Measurements from ENCODE around the gene LPAR1.
"Not testable (repeated sequence)": the region's sequence is repeated elsewhere in the genome, so short reads cannot be mapped to it uniquely, and the experiment has no call there.

The LPAR1 gene

DNA sequence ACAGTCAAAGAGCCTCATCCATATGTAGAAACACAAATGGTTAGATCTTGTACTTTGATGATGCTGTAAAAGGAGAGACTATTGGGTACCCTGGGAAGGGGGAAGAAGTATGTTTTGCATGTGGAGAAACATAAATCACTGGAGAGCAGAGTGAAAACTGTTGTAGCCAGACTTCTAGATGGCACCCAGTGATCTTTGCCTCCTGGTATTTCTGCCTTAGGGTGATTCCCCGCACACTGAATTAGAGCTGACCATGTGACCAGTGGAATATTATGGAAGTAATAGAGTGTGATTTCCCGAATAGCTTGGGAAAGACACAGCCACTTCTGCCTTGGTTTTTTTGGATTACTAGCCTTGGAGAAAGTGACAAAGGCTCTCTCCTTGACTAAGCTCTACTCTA is 174.3 kb downstream of the LPAR1 start:
- Histone ChIP-seq H3K27ac (ENCODE audit: insufficient read depth, low read depth, low read length, poor library complexity, severe bottlenecking) (no peak overlapping the region), H3K4me3 (ENCODE audit: insufficient read depth, low read depth, low read length) (no peak overlapping the region), H3K27me3 (ENCODE audit: control insufficient read depth, insufficient read depth, low read length, poor library complexity, severe bottlenecking) (no peaks in the 10 kb centered on the region), H3K36me3 (ENCODE audit: control insufficient read depth, insufficient read depth, low read length) (no peaks in the 10 kb centered on the region), H3K4me1 (ENCODE audit: control insufficient read depth, insufficient read depth, low read length) (no peaks in the 10 kb centered on the region), H3K9me3 (ENCODE audit: control insufficient read depth, low read length) (no peaks in the 10 kb centered on the region)
- 94 to 98% methylated on average over 2 of the region's 2 CpGs for WGBS, 2 experiments

DNA sequence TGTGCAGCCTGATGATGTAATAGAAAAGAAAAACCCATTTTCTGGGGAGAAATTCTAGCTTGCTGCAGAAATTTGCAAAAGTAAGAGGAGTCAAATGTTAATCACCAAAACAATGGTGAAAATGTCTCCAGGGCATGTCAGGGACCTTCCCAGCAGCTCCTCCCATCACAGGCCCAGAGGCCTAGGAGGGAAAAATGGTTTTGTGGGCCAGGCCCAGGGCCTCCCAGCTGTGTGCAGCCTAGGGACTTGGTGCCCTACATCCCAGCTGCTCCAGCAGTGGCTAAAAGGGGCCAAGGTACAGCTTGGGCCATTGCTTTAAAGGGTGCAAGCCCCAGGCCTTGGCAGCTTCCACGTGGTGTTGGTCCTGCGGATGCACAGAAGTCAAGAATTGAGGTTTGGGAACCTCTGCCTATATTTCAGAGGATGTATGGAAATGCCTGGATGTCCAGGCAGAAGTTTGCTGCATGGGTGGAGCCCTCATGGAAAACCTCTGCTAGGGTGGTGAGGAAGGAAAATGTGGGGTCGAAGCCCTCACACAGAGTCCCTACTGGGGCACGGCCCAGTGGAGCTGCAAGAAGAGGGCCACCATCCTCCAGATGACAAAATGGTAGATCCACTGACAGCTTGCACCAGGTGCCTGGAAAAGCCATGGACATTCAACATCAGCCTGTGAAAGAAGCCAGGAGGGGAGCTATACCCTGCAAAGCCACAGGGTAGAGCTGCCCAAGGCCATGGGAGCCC is 176.7 kb downstream of the LPAR1 start:
- H3K27ac ChIP-seq (ENCODE audit: insufficient read depth, low read depth, low read length, poor library complexity, severe bottlenecking); H3K27me3 ChIP-seq (ENCODE audit: control insufficient read depth, insufficient read depth, low read length, poor library complexity, severe bottlenecking); H3K36me3 ChIP-seq (ENCODE audit: control insufficient read depth, insufficient read depth, low read length); H3K9me3 ChIP-seq (ENCODE audit: control insufficient read depth, low read length); H3K4me1 ChIP-seq (ENCODE audit: control insufficient read depth, insufficient read depth, low read length); H3K4me3 ChIP-seq (ENCODE audit: insufficient read depth, low read depth, low read length): not testable (repeated sequence)
- 92 to 97% methylated on average over 4 of the region's 4 CpGs for WGBS, 2 experiments

DNA sequence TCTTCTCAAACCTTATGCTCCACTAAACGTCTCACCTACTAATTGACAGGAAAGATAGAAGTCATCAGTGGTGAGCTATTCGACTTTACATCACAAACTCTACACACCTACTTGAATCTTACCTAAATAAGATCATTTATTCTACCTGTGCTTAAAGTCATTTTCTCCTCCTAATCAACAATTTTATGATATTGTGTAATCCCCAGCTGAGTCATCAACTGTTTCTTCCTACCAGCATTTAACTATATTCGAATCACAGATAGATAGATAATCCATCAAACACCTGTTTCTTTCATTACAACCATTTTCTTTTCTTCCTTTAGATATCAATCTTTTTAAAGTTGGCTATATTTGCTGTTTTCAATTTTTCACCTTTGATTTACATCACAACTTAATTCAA is 181.5 kb downstream of the LPAR1 start:
- Histone ChIP-seq H3K36me3 (ENCODE audit: control insufficient read depth, insufficient read depth, low read length) (no peaks in the 10 kb centered on the region), H3K4me3 (ENCODE audit: insufficient read depth, low read depth, low read length) (no peak overlapping the region), H3K9me3 (ENCODE audit: control insufficient read depth, low read length) (no peaks in the 10 kb centered on the region), H3K27ac (ENCODE audit: insufficient read depth, low read depth, low read length, poor library complexity, severe bottlenecking) (no peak overlapping the region), H3K4me1 (ENCODE audit: control insufficient read depth, insufficient read depth, low read length) (no peaks in the 10 kb centered on the region), H3K27me3 (ENCODE audit: control insufficient read depth, insufficient read depth, low read length, poor library complexity, severe bottlenecking) (no peaks in the 10 kb centered on the region)
- 90 to 92% methylated on average over 3 of the region's 3 CpGs for WGBS, 2 experiments

DNA sequence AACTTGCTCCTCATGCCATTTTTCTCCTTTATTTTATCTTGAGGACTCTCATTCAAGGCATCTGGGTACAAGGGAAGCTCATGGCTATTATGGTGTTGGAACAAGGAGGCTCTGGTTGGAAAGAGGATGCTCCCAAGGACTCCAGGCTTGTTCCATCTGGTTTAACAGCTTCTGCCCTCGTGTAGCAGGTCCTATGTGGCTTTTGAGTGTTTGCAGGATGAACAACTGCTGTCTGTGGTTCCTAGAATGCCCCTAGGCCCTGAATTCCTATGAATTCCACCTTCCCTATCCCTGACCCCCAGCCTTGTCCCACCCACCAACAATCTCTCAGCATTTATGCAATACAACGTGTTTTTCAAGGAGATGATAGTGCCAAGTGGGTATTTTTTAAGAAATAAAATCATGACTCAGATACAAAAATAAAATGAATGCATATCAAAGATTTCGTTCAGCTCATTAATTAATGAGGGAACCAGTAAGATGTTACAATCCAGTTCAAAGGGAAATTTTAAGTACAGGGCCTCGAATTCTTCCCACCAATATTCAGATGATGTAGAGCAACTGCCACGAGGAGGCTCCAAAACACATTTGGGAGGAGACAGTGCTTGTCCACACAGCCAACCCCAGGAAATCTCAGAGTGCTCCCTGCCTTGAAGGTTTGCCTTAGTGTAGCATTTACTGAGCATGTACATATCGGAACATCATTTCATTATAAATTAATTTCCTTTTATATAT is 187.7 kb downstream of the LPAR1 start:
- Histone ChIP-seq H3K4me3 (ENCODE audit: insufficient read depth, low read depth, low read length) (no peak overlapping the region), H3K27me3 (ENCODE audit: control insufficient read depth, insufficient read depth, low read length, poor library complexity, severe bottlenecking) (no peaks in the 10 kb centered on the region), H3K36me3 (ENCODE audit: control insufficient read depth, insufficient read depth, low read length) (no peaks in the 10 kb centered on the region), H3K27ac (ENCODE audit: insufficient read depth, low read depth, low read length, poor library complexity, severe bottlenecking) (no peak overlapping the region), H3K9me3 (ENCODE audit: control insufficient read depth, low read length) (no peaks in the 10 kb centered on the region), H3K4me1 (ENCODE audit: control insufficient read depth, insufficient read depth, low read length) (no peaks in the 10 kb centered on the region)
- 64 to 71% methylated on average over 4 of the region's 6 CpGs for WGBS, 2 experiments

DNA sequence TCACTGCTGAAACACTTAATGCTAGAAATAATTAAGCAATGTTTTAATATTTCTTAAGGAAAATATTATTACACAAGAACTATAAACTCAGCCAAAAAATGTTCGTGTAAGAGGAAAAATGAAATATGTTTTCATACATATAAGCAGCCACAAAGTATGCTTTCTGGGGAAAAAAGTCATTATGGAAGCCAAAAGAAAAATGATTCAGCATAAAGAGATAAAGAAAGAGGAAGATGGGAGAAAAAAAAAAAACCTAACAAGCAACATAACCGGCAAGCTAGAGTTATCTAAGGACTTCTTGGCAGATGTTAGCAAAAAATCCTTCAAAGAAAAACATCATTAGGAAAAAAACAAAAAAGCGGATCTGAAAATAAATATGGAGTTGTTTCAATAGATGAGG is 190.6 kb downstream of the LPAR1 start:
- H3K4me3 ChIP-seq (ENCODE audit: insufficient read depth, low read depth, low read length) = no peak overlapping the region
- WGBS, 2 experiments = 86% methylated on average over 2 of the region's 3 CpGs; no CpG with 5 or more reads in 1 of the 2 experiments
- no peaks in the 10 kb centered on the region for H3K4me1 ChIP-seq (ENCODE audit: control insufficient read depth, insufficient read depth, low read length)
- no peaks in the 10 kb centered on the region for H3K9me3 ChIP-seq (ENCODE audit: control insufficient read depth, low read length)
- no peaks in the 10 kb centered on the region for H3K27me3 ChIP-seq (ENCODE audit: control insufficient read depth, insufficient read depth, low read length, poor library complexity, severe bottlenecking)
- no peaks in the 10 kb centered on the region for H3K36me3 ChIP-seq (ENCODE audit: control insufficient read depth, insufficient read depth, low read length)
- no peak overlapping the region for H3K27ac ChIP-seq (ENCODE audit: insufficient read depth, low read depth, low read length, poor library complexity, severe bottlenecking)

DNA sequence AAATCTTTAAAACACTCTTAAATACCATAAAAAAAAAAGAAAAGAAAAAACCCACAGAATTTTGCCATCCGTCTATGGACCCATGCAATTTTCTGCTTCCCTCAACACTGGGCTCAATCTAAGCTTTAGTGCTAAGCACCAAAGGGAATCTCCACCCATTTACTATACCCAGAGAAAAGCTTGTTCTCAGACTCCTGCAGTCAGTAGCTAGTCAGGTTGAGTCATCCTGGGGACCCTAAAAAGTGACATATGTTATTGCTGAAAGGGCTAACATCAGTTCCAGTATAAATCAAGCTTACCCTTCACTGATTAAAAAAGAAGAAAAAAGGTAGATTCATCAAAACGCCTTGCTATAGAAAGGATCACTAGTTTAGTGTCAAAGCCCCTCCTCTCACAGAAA is 192.1 kb downstream of the LPAR1 start:
- no peak overlapping the region for H3K27ac ChIP-seq (ENCODE audit: insufficient read depth, low read depth, low read length, poor library complexity, severe bottlenecking)
- no peaks in the 10 kb centered on the region for H3K36me3 ChIP-seq (ENCODE audit: control insufficient read depth, insufficient read depth, low read length)
- H3K27me3 ChIP-seq (ENCODE audit: control insufficient read depth, insufficient read depth, low read length, poor library complexity, severe bottlenecking) = no peaks in the 10 kb centered on the region
- 79 to 91% methylated on average over 1 of the region's 2 CpGs for WGBS, 2 experiments
- no peak overlapping the region for H3K4me3 ChIP-seq (ENCODE audit: insufficient read depth, low read depth, low read length)
- H3K9me3 ChIP-seq (ENCODE audit: control insufficient read depth, low read length) = no peaks in the 10 kb centered on the region
- H3K4me1 ChIP-seq (ENCODE audit: control insufficient read depth, insufficient read depth, low read length) = no peaks in the 10 kb centered on the region

DNA sequence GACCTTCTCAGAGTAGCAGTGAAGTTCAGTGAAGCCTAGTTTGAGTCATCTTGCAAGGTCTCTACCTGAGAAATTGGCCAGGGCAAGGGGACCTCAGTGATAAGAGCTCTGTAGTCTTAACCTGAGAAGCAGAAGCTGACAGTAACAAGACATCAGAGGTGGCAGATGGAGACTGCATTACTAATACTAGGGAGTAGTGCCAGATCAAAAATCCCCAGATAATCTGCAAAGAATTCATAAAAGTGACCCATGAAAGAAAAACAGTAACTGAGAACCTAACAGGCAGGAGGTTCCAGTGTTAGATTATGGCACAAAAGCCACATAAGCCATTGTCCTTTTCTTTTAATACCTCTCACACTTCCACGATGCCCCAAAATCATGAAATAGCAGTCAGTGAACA is 194.1 kb downstream of the LPAR1 start:
- no peak overlapping the region for H3K27ac ChIP-seq (ENCODE audit: insufficient read depth, low read depth, low read length, poor library complexity, severe bottlenecking)
- 92 to 93% methylated on average over 1 of the region's 1 CpG for WGBS, 2 experiments

DNA sequence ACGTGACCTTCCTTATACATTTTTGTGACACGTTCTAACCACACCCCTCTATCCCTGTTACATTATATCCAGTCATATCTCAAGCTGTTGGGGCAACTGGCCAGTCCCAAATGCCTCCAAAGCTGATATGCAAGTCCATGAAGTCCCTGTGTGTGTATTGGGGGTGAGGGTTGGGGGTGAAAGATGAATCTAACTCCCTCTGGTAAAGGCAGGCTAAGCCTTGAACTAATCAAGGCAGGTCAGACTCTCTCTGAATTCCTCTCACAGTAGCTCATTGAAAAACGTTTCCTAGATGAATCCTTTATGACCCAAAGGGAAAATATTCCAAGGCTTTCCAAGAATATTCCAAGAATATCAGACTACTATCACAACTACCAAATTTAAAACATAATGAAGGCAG is 195.3 kb downstream of the LPAR1 start:
- Histone ChIP-seq H3K4me1 (ENCODE audit: control insufficient read depth, insufficient read depth, low read length) (no peaks in the 10 kb centered on the region), H3K27ac (ENCODE audit: insufficient read depth, low read depth, low read length, poor library complexity, severe bottlenecking) (no peak overlapping the region), H3K36me3 (ENCODE audit: control insufficient read depth, insufficient read depth, low read length) (no peaks in the 10 kb centered on the region), H3K9me3 (ENCODE audit: control insufficient read depth, low read length) (no peaks in the 10 kb centered on the region), H3K4me3 (ENCODE audit: insufficient read depth, low read depth, low read length) (no peak overlapping the region), H3K27me3 (ENCODE audit: control insufficient read depth, insufficient read depth, low read length, poor library complexity, severe bottlenecking) (no peaks in the 10 kb centered on the region)
- 83 to 89% methylated on average over 3 of the region's 3 CpGs for WGBS, 2 experiments

More for the DNA sequence above, 194.1 kb downstream of the LPAR1 start:
- H3K4me3 ChIP-seq (ENCODE audit: insufficient read depth, low read depth, low read length) = no peak overlapping the region
- H3K27me3 ChIP-seq (ENCODE audit: control insufficient read depth, insufficient read depth, low read length, poor library complexity, severe bottlenecking) = no peaks in the 10 kb centered on the region
- no peaks in the 10 kb centered on the region for H3K4me1 ChIP-seq (ENCODE audit: control insufficient read depth, insufficient read depth, low read length)
- H3K9me3 ChIP-seq (ENCODE audit: control insufficient read depth, low read length) = no peaks in the 10 kb centered on the region
- no peaks in the 10 kb centered on the region for H3K36me3 ChIP-seq (ENCODE audit: control insufficient read depth, insufficient read depth, low read length)

DNA sequence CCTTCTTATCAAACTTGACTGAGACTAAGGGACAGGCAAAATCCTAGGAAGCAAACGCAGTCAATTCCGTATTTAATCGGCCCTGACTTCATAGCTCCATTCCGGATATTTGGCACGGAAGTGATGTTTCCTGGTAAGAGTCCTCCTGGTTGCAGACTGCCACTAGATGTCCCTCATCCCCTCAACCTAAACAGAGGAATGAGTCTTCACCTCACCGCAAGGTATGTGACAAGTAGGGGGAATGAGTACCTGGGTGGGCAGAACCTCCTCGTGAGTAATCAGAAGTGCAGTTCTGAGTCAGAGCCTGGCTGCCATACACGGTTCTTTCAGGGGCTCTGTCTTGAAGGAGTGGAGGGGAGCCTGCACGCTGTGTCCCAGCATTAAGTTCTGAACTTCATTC is 196.1 kb downstream of the LPAR1 start:
- Histone ChIP-seq H3K27me3 (ENCODE audit: control insufficient read depth, insufficient read depth, low read length, poor library complexity, severe bottlenecking) (no peaks in the 10 kb centered on the region), H3K4me3 (ENCODE audit: insufficient read depth, low read depth, low read length) (no peak overlapping the region), H3K27ac (ENCODE audit: insufficient read depth, low read depth, low read length, poor library complexity, severe bottlenecking) (no peak overlapping the region), H3K4me1 (ENCODE audit: control insufficient read depth, insufficient read depth, low read length) (no peaks in the 10 kb centered on the region), H3K9me3 (ENCODE audit: control insufficient read depth, low read length) (no peaks in the 10 kb centered on the region), H3K36me3 (ENCODE audit: control insufficient read depth, insufficient read depth, low read length) (no peaks in the 10 kb centered on the region)
- 88 to 91% methylated on average over 9 of the region's 9 CpGs for WGBS, 2 experiments

DNA sequence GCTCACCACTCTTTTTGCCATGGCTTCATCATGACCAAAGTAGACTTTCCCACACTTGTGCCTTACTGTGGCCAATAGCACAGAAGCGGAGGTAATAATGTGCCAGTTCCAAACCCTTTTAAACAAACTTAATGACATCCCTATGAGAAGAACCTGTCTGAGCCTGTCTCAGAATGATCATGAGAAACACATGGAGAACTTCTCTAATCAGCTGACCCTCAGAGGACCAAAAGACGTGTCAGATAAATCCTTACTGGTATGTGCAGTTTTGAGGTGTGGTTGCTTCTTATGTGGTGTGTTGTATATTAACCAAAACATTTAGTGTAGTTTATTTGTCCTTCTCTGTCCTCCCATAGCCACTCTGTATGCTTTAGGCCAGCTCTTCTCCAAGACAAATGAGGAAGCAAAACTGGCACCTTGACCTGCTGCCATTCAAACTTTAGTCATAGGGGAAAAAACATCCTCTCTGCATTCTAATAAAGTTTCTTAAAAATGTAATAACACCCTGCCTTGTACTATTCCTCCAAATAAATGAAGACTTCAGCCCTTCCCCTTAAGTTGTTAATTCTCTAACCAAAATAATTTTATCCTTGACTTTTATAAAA is 200.8 kb downstream of the LPAR1 start:
- Histone ChIP-seq H3K27me3 (ENCODE audit: control insufficient read depth, insufficient read depth, low read length, poor library complexity, severe bottlenecking) (no peaks in the 10 kb centered on the region), H3K4me1 (ENCODE audit: control insufficient read depth, insufficient read depth, low read length) (peaks cover 5% of the 10 kb centered on the region), H3K36me3 (ENCODE audit: control insufficient read depth, insufficient read depth, low read length) (no peaks in the 10 kb centered on the region), H3K27ac (ENCODE audit: insufficient read depth, low read depth, low read length, poor library complexity, severe bottlenecking) (no peak overlapping the region), H3K4me3 (ENCODE audit: insufficient read depth, low read depth, low read length) (no peak overlapping the region), H3K9me3 (ENCODE audit: control insufficient read depth, low read length) (no peaks in the 10 kb centered on the region)
- 95 to 97% methylated on average over 2 of the region's 2 CpGs for WGBS, 2 experiments

Data from ectodermal cell (in vitro differentiated cells).